Measurements from ENCODE around the gene LAMB1. TPM values are rescaled to one million over a fixed set of nuclear protein-coding genes. Genes with fewer than 3 reads are reported as not detected.

The LAMB1 gene
- total RNA-seq, 1 donor from 2014 or later, result 60.0 TPM

- no peak for TF ChIP-seq CTCF (IDR thresholded peaks at IDR 0.05; ENCODE audit: borderline replicate concordance)
- no peak overlapping the region for H3K27ac ChIP-seq (replicated peaks)
- no peaks in the 10 kb centered on the region for H3K9me3 ChIP-seq (replicated peaks)
- H3K36me3 ChIP-seq, result no peaks in the 10 kb centered on the region
- intact Hi-C loops (cut with micrococcal nuclease), result no loop called here
- H3K27me3 ChIP-seq (ENCODE audit: low read depth), result peaks cover under 1% of the 10 kb centered on the region
- H3K4me3 ChIP-seq, result no peak overlapping the region
- H3K4me1 ChIP-seq, result peaks cover 46% of the 10 kb centered on the region
- no peak for DNase-seq
Observed at GRCh38 chr7:108007762-108008161, 4.8 kb upstream of the LAMB1 start.

- intact Hi-C loops (cut with micrococcal nuclease), result no loop called here
Observed at GRCh38 chr7:108007261-108007660, 4.3 kb upstream of the LAMB1 start.

GRCh38 chr7:108004220-108005142 lies 1.5 kb upstream of the LAMB1 start:
- Histone ChIP-seq H3K27ac (replicated peaks) (peak overlapping the region; percentile 87), H3K27me3 (ENCODE audit: low read depth) (peaks cover 5% of the 10 kb centered on the region), H3K4me3 (peak overlapping the region; percentile 81), H3K4me1 (peaks cover 58% of the 10 kb centered on the region), H3K36me3 (no peaks in the 10 kb centered on the region), H3K9me3 (replicated peaks) (no peaks in the 10 kb centered on the region)
- TF ChIP-seq CTCF (IDR thresholded peaks at IDR 0.05; ENCODE audit: borderline replicate concordance), result no peak
- intact Hi-C loops (cut with micrococcal nuclease), result no loop called here
- no peak for DNase-seq

More at GRCh38 chr7:108007261-108007660, 4.3 kb upstream of the LAMB1 start:
- Histone ChIP-seq H3K27me3 (ENCODE audit: low read depth) (peaks cover 5% of the 10 kb centered on the region), H3K4me1 (peaks cover 51% of the 10 kb centered on the region), H3K9me3 (replicated peaks) (no peaks in the 10 kb centered on the region), H3K27ac (replicated peaks) (no peak overlapping the region), H3K36me3 (no peaks in the 10 kb centered on the region), H3K4me3 (no peak overlapping the region)
- DNase-seq, result no peak
- no peak for TF ChIP-seq CTCF (IDR thresholded peaks at IDR 0.05; ENCODE audit: borderline replicate concordance)

- Histone ChIP-seq H3K4me1 (peaks cover 67% of the 10 kb centered on the region), H3K27ac (replicated peaks) (peak overlapping the region; percentile 87), H3K4me3 (peak overlapping the region; percentile 81), H3K36me3 (peaks cover under 1% of the 10 kb centered on the region), H3K27me3 (ENCODE audit: low read depth) (peaks cover 5% of the 10 kb centered on the region), H3K9me3 (replicated peaks) (no peaks in the 10 kb centered on the region)
- TF ChIP-seq CTCF (IDR thresholded peaks at IDR 0.05; ENCODE audit: borderline replicate concordance), result no peak
- DNase-seq, result no peak
- intact Hi-C loops (cut with micrococcal nuclease), result no loop called here
Observed at GRCh38 chr7:108003599-108003935, 606 bp upstream of the LAMB1 start.

- Histone ChIP-seq H3K36me3 (peaks cover 16% of the 10 kb centered on the region), H3K4me3 (peak overlapping the region; percentile 81), H3K27me3 (ENCODE audit: low read depth) (peaks cover 5% of the 10 kb centered on the region), H3K9me3 (replicated peaks) (no peaks in the 10 kb centered on the region), H3K27ac (replicated peaks) (peak overlapping the region; percentile 87), H3K4me1 (peaks cover 76% of the 10 kb centered on the region)
- peak; percentile 32 for DNase-seq
- intact Hi-C loops (cut with micrococcal nuclease), result no loop called here
- no peak for TF ChIP-seq CTCF (IDR thresholded peaks at IDR 0.05; ENCODE audit: borderline replicate concordance)
Observed at GRCh38 chr7:108001764-108002725, 916 bp downstream of the LAMB1 start.

Data from left ventricle myocardium inferior (tissue), 1 donor.